Liver (tissue), 9 donors: ENCODE measurements around the gene HIVEP3. TPM values are rescaled to one million over a fixed set of nuclear protein-coding genes. Genes with fewer than 3 reads are reported as not detected.

Experiments used
- DNase-seq: peaks from one replicate; pipeline ENCODE4 v3.0.0-alpha.2; 2017; ENCODE audit warnings: low spot score
- H3K27ac ChIP-seq, 2 donors: one replicate each; pipeline ENCODE4 v1.7.0; 2013; ENCODE audit warnings: inconsistent platforms in 2 of 2, low read length in 2 of 2, control low read depth in 1 of 2, low read depth in 1 of 2, mild to moderate bottlenecking in 1 of 2
- H3K27me3 ChIP-seq, 4 donors: one replicate each; pipeline versions ENCODE4 v1.6.1 to v1.7.0; 2013; ENCODE audit warnings: low read length in 3 of 4, inconsistent platforms in 1 of 4, mild to moderate bottlenecking in 1 of 4, moderate library complexity in 1 of 4; ENCODE audit not compliant: control insufficient read depth in 4 of 4, insufficient read depth in 4 of 4
- H3K36me3 ChIP-seq, 4 donors: one replicate each; pipeline versions ENCODE4 v1.6.1 to v1.7.0; 2013; ENCODE audit warnings: low read length in 3 of 4, mild to moderate bottlenecking in 3 of 4, low read depth in 1 of 4, moderate library complexity in 1 of 4; ENCODE audit not compliant: control insufficient read depth in 4 of 4, insufficient read depth in 3 of 4
- H3K4me1 ChIP-seq, 4 donors: one replicate each; pipeline versions ENCODE4 v1.6.1 to v1.7.0; 2013; ENCODE audit warnings: low read length in 3 of 4, mild to moderate bottlenecking in 3 of 4, moderate library complexity in 1 of 4; ENCODE audit not compliant: control insufficient read depth in 4 of 4, insufficient read depth in 4 of 4
- H3K4me3 ChIP-seq, 3 donors: one replicate each; pipeline versions ENCODE4 v1.6.1 to v1.7.0; 2013; ENCODE audit warnings: low read length in 3 of 3, control low read depth in 1 of 3, low read depth in 1 of 3, mild to moderate bottlenecking in 1 of 3
- H3K9ac ChIP-seq, 2 donors: one replicate each; pipeline ENCODE4 v1.7.0; 2013; ENCODE audit warnings: low read length in 2 of 2, mild to moderate bottlenecking in 2 of 2, moderate library complexity in 2 of 2, control low read depth in 1 of 2, low read depth in 1 of 2
- H3K9me3 ChIP-seq, 4 donors: one replicate each; pipeline versions ENCODE4 v1.6.1 to v1.7.0; 2013; ENCODE audit warnings: low read length in 3 of 4; ENCODE audit not compliant: control insufficient read depth in 4 of 4
- EGR1 ChIP-seq, 2 donors: IDR thresholded peaks; 2 replicates each; pipeline ENCODE4 v1.6.1; 2016 to 2018; ENCODE audit warnings: antibody characterized with exemption in 2 of 2, low read depth in 2 of 2
- FOXA1 ChIP-seq: IDR thresholded peaks from 2 replicates; pipeline ENCODE4 v1.6.1; 2016; ENCODE audit warnings: antibody characterized with exemption
- FOXA2 ChIP-seq: IDR thresholded peaks from 2 replicates; pipeline ENCODE4 v1.6.1; 2016; ENCODE audit warnings: antibody characterized with exemption
- GABPA ChIP-seq, 2 donors: IDR thresholded peaks in 1 of 2; conservative IDR thresholded peaks in 1 of 2; 2 replicates each; pipeline ENCODE4 v1.6.1; 2016; ENCODE audit warnings: antibody characterized with exemption in 2 of 2, mild to moderate bottlenecking in 1 of 2, moderate library complexity in 1 of 2
- HNF4A ChIP-seq, 2 donors: conservative IDR thresholded peaks; 2 replicates each; pipeline ENCODE4 v1.6.1; 2016; ENCODE audit warnings: antibody characterized with exemption in 2 of 2, mild to moderate bottlenecking in 2 of 2
- JUND ChIP-seq, 2 donors: IDR thresholded peaks; 2 replicates each; pipeline ENCODE4 v1.6.1; 2016; ENCODE audit warnings: antibody characterized with exemption in 2 of 2
- MAX ChIP-seq: IDR thresholded peaks from 2 replicates; pipeline ENCODE4 v1.6.1; 2016; ENCODE audit warnings: antibody characterized with exemption
- NR2F2 ChIP-seq: IDR thresholded peaks from 2 replicates; pipeline ENCODE4 v1.6.1; 2016; ENCODE audit warnings: antibody characterized with exemption
- REST ChIP-seq: IDR thresholded peaks from 2 replicates; pipeline ENCODE4 v1.6.1; 2016; ENCODE audit warnings: antibody characterized with exemption, mild to moderate bottlenecking
- SP1 ChIP-seq: IDR thresholded peaks from 2 replicates; pipeline ENCODE4 v1.6.1; 2018; ENCODE audit warnings: antibody characterized with exemption, mild to moderate bottlenecking
- TAF1 ChIP-seq: conservative IDR thresholded peaks from 2 replicates; pipeline ENCODE4 v1.6.1; 2016; ENCODE audit warnings: antibody characterized with exemption, mild to moderate bottlenecking
- YY1 ChIP-seq: IDR thresholded peaks from 2 replicates; pipeline ENCODE4 v1.6.1; 2016; ENCODE audit warnings: antibody characterized with exemption, mild to moderate bottlenecking
- ZBTB33 ChIP-seq: IDR thresholded peaks from 2 replicates; pipeline ENCODE4 v1.6.1; 2016; ENCODE audit warnings: antibody characterized with exemption
- WGBS: extraction: QIAGEN DNeasy Blood & Tissue Kit; methylation state at CpG from one replicate; pipeline ENCODE4 v1.1.7; 2013; 5-methylcytosine and 5-hydroxymethylcytosine counted together
- polyA plus RNA-seq, 2 donors: library from polyadenylated mRNA; stranded (reverse) in 1 of 2; unstranded in 1 of 2; fragments of 200-250 nt in 1 of 2; fragments of >200 nt in 1 of 2; fragmentation: Nextera tagmentation in 1 of 2; extraction: Ambion mirVana in 1 of 2; gene quantifications; one replicate each; pipeline versions ENCODE4 v1.2.1 to v1.2.3, GENCODE V29; 2013 to 2015
- total RNA-seq, 2 donors: library from RNA; depleted of rRNA; stranded (reverse); fragments of >200 nt; gene quantifications; one replicate each; pipeline ENCODE4 v1.2.3, GENCODE V29; 2014
- donor health status: healthy.
- donor health status: healthy.
- donor health status: healthy.
- donor health status: healthy.
- donor health status: healthy.

HIVEP3 gene
- total and polyA plus RNA-seq, 4 donors: 0.93 to 1.6 (median 1.4) TPM

- H3K27me3 ChIP-seq: no peaks in the 10 kb centered on the region
- DNase-seq: no peak
- H3K9ac ChIP-seq: no peak overlapping the region
- no peaks in the 10 kb centered on the region for H3K9me3 ChIP-seq
- H3K27ac ChIP-seq: no peak overlapping the region
- no peaks in the 10 kb centered on the region for H3K36me3 ChIP-seq
- H3K4me1 ChIP-seq: peaks cover 0 to 2% (median 0%) of the 10 kb centered on the region in 4 donors
- H3K4me3 ChIP-seq: no peak overlapping the region
- 94% methylated on average over 11 of the region's 11 CpGs for WGBS
- TF ChIP-seq GABPA (IDR thresholded peaks at IDR 0.05 in 1 of 2, conservative IDR thresholded peaks at IDR 0.05 in 1 of 2) (no peak), TAF1 (no peak), NR2F2 (no peak)
Measured at GRCh38 chr1:41652384-41653265, 266.1 kb downstream of the HIVEP3 start.

- 52% methylated on average over 11 of the region's 11 CpGs for WGBS
- no peak overlapping the region for H3K9ac ChIP-seq
- peaks cover 0 to 2% (median 0%) of the 10 kb centered on the region in 4 donors for H3K4me1 ChIP-seq
- H3K36me3 ChIP-seq: no peaks in the 10 kb centered on the region
- no peak overlapping the region for H3K27ac ChIP-seq
- no peaks in the 10 kb centered on the region for H3K27me3 ChIP-seq
- DNase-seq: no peak
- no peaks in the 10 kb centered on the region for H3K9me3 ChIP-seq
- TF ChIP-seq MAX: no peak
- no peak for TF ChIP-seq TAF1
- TF ChIP-seq JUND (IDR thresholded peaks at IDR 0.05): no peak
- no peak for TF ChIP-seq SP1
- TF ChIP-seq ZBTB33: no peak
- TF ChIP-seq YY1: no peak
- no peak for TF ChIP-seq REST
- no peak for TF ChIP-seq GABPA (IDR thresholded peaks at IDR 0.05 in 1 of 2, conservative IDR thresholded peaks at IDR 0.05 in 1 of 2)
- no peak for TF ChIP-seq EGR1 (IDR thresholded peaks at IDR 0.05; ENCODE audit: low read depth in 2 of 2)
- no peak for TF ChIP-seq NR2F2
- no peak for TF ChIP-seq FOXA2
- TF ChIP-seq HNF4A (conservative IDR thresholded peaks at IDR 0.05): no peak
- no peak for TF ChIP-seq FOXA1
- H3K4me3 ChIP-seq: no peak overlapping the region
Measured at GRCh38 chr1:41650028-41650880, 268.5 kb downstream of the HIVEP3 start.
